ENCODE results near the gene GPC6.

DNA sequence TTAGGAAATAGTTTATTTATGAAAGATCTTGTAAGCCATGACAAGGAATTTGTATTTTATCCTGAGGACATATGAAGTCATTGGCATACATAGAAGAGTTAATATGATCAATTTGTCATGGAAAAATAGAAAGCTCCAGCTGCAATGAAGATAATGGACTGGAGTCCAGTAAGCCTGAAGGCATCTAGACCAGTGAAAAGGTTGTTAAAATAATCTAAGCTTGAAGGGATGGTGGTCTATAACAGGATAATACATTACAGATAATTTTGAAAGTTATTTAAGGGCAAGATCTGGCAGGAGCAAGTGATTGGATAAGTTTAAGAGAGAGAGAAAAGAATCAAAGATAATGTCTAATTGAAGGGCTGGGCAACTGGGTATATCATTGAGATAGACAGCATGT lies 224.2 kb downstream of the GPC6 start:
- TF ChIP-seq, protein P1, sequence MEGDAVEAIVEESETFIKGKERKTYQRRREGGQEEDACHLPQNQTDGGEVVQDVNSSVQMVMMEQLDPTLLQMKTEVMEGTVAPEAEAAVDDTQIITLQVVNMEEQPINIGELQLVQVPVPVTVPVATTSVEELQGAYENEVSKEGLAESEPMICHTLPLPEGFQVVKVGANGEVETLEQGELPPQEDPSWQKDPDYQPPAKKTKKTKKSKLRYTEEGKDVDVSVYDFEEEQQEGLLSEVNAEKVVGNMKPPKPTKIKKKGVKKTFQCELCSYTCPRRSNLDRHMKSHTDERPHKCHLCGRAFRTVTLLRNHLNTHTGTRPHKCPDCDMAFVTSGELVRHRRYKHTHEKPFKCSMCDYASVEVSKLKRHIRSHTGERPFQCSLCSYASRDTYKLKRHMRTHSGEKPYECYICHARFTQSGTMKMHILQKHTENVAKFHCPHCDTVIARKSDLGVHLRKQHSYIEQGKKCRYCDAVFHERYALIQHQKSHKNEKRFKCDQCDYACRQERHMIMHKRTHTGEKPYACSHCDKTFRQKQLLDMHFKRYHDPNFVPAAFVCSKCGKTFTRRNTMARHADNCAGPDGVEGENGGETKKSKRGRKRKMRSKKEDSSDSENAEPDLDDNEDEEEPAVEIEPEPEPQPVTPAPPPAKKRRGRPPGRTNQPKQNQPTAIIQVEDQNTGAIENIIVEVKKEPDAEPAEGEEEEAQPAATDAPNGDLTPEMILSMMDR (IDR thresholded peaks at IDR 0.05 in 8 of 11, conservative IDR thresholded peaks at IDR 0.05 in 3 of 11) = no peak
- TF ChIP-seq POLR2AphosphoS5 (IDR thresholded peaks at IDR 0.05) (no peak), POLR2A (IDR thresholded peaks at IDR 0.05) (no peak)
